ENCODE data around the gene FAM186B.

GRCh38 chr12:49588281-49588680, 17.2 kb downstream of the FAM186B start:
- no peak for TF ChIP-seq EP300 (IDR thresholded peaks at IDR 0.05)
- TF ChIP-seq CTCF (IDR thresholded peaks at IDR 0.05) = no peak
- no peak for TF ChIP-seq POLR2A (IDR thresholded peaks at IDR 0.05)
